Astrocyte (in vitro differentiated cells and primary cell): ENCODE results near the gene LYZ.
"Not testable (repeated sequence)": the region's sequence is repeated elsewhere in the genome, so short reads cannot be mapped to it uniquely, and the experiment has no call there.

ENCODE experiments used
- CTCF ChIP-seq: IDR thresholded peaks from 2 replicates; pipeline ENCODE4 v1.5.1; 2011; ENCODE audit warnings: low read depth, mild to moderate bottlenecking, inconsistent platforms, low read length, moderate library complexity; ENCODE audit not compliant: insufficient read depth
- EZH2 ChIP-seq: IDR thresholded peaks from 2 replicates; pipeline ENCODE4 v1.6.1; 2012; ENCODE audit warnings: mild to moderate bottlenecking, low read length, inconsistent platforms; ENCODE audit not compliant: insufficient read depth

GRCh38 chr12:69317233-69317632 lies 30.9 kb upstream of the LYZ start:
- not testable (repeated sequence) for TF ChIP-seq CTCF, EZH2
